HUES48 (cell line): ENCODE measurements around the gene KCNN2.

Experiments
- H3K27ac ChIP-seq: one replicate; pipeline ENCODE4 v1.7.0; 2013; ENCODE audit warnings: low read depth, low read length, inconsistent platforms
- H3K27me3 ChIP-seq: 2 replicates; pipeline ENCODE4 v1.6.1; 2013; ENCODE audit warnings: mild to moderate bottlenecking, low read length; ENCODE audit not compliant: control insufficient read depth, insufficient read depth
- H3K36me3 ChIP-seq: 2 replicates; pipeline ENCODE4 v1.6.1; 2013; ENCODE audit warnings: low read length; ENCODE audit not compliant: control insufficient read depth, insufficient read depth
- H3K4me1 ChIP-seq: 2 replicates; pipeline ENCODE4 v1.6.1; 2013; ENCODE audit warnings: mild to moderate bottlenecking, low read length; ENCODE audit not compliant: control insufficient read depth, insufficient read depth
- H3K4me3 ChIP-seq: 2 replicates; pipeline ENCODE4 v1.5.1; 2013; ENCODE audit warnings: mild to moderate bottlenecking, low read depth, low read length
- H3K9ac ChIP-seq: 2 replicates; pipeline ENCODE4 v1.6.1; 2013; ENCODE audit warnings: mild to moderate bottlenecking, low read depth, low read length, moderate library complexity
- H3K9me3 ChIP-seq: 2 replicates; pipeline ENCODE4 v1.6.1; 2013; ENCODE audit warnings: low read length; ENCODE audit not compliant: control insufficient read depth, insufficient read depth

The KCNN2 gene

DNA sequence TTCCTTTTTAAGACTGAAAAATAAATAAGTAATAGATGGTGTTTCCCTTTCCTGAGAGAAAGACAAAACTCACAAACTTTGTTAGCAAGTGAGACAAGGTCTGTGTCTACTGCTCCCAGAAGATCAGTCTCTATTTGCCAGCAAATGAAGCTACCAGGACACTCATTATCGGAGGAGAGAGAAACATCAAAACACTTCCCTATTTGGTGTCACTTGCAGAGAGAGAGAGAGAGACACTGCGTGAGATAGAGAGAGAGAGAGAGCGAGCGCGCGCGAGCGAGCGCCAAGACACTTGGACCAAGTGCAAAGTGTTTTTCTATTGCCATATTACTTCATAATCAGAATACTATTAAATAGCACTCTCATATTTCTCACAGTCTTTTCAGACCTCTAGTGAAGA is 142.7 kb downstream of the KCNN2 start:
- Histone ChIP-seq H3K4me1 (peaks cover 2% of the 10 kb centered on the region; the same call in 1 of the 2 replicates), H3K9me3 (no peaks in the 10 kb centered on the region)

DNA sequence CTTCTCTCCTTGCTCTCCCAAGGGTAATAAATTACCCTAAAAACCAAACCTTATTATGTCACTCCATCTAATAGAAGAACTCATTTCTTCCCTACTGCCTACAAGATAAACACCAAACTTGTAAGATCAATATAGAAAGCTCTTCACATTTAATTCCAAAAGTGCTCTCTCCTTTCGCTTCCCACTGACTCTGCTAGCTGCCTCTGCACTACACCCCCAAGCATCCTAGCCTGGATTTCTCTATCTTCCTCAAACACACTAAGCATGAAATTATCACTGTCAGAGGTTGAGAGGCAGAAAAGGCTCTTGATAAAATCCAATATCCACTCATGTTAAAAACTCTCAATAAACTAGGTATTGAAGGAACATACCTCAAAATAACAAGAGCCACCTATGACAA is 162.4 kb downstream of the KCNN2 start:
- Histone ChIP-seq H3K36me3 (no peaks in the 10 kb centered on the region), H3K4me1 (peaks cover 8% of the 10 kb centered on the region; the same call in 1 of the 2 replicates), H3K27ac (no peak overlapping the region), H3K9me3 (no peaks in the 10 kb centered on the region), H3K9ac (no peak overlapping the region), H3K27me3 (no peaks in the 10 kb centered on the region), H3K4me3 (no peak overlapping the region)

More for the DNA sequence above, 142.7 kb downstream of the KCNN2 start:
- Histone ChIP-seq H3K36me3 (no peaks in the 10 kb centered on the region), H3K27ac (no peak overlapping the region), H3K9ac (no peak overlapping the region), H3K4me3 (no peak overlapping the region), H3K27me3 (no peaks in the 10 kb centered on the region)

DNA sequence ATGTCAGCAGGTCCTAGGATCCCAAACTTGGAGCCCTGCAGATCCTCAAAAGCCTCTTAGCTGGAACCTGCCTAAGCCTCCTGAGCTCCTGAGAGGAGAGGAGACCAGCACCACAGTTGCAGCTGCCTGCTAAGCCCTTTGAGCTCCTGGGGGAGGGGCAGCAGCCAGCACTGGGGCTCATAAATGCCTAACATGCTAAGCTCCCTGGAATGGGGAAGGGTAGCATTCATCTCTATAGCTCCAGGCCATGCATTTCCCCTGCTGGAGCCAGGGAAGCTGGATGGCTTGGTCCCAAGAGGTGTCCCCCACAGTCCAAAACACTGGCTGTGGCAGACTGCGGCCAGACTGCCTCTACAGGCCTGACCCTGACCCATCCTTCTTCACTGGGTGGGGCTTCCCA is 182.7 kb downstream of the KCNN2 start:
- H3K4me3 ChIP-seq, result no peak overlapping the region
- no peaks in the 10 kb centered on the region for H3K36me3 ChIP-seq
- no peaks in the 10 kb centered on the region for H3K27me3 ChIP-seq
- no peak overlapping the region for H3K27ac ChIP-seq
- H3K9ac ChIP-seq, result no peak overlapping the region
- H3K9me3 ChIP-seq, result peaks cover 6% of the 10 kb centered on the region
- H3K4me1 ChIP-seq, result no peaks in the 10 kb centered on the region
